Esophagus muscularis mucosa (tissue), 4 donors: ENCODE measurements around the gene APOB. TPM values are rescaled to one million over a fixed set of nuclear protein-coding genes. Genes with fewer than 3 reads are reported as not detected.

Source experiments
- DNase-seq: peaks from one replicate; pipeline ENCODE4 v3.0.0-alpha.2; 2017; ENCODE audit errors: extremely low spot score
- H3K27ac ChIP-seq, 4 donors: fragments of 200-600 bp; sonication (generic); replicated peaks in 1 of 4; 1 replicate in 3 of 4; 2 replicates in 1 of 4; pipeline ENCODE4 v1.5.1; 2016 to 2019; ENCODE audit warnings: mild to moderate bottlenecking in 1 of 4
- H3K27me3 ChIP-seq, 4 donors: fragments of 200-600 bp; sonication (generic); one replicate each; pipeline versions ENCODE4 v1.5.1 to v1.6.0; 2016 to 2019
- H3K36me3 ChIP-seq, 4 donors: fragments of 200-600 bp; sonication (generic); one replicate each; pipeline ENCODE4 v1.5.1; 2016 to 2019
- H3K4me1 ChIP-seq, 4 donors: fragments of 200-600 bp; sonication (generic); one replicate each; pipeline ENCODE4 v1.5.1; 2016 to 2019
- H3K4me3 ChIP-seq, 4 donors: fragments of 200-600 bp; sonication (generic); 1 replicate in 2 of 4; 2 replicates in 2 of 4; pipeline ENCODE4 v1.5.1; 2016 to 2019; ENCODE audit warnings: mild to moderate bottlenecking in 4 of 4, moderate library complexity in 1 of 4
- H3K9me3 ChIP-seq, 4 donors: fragments of 200-600 bp; sonication (generic); 1 replicate in 3 of 4; 2 replicates in 1 of 4; pipeline ENCODE4 v1.5.1; 2016 to 2019
- EP300 ChIP-seq: sonication (generic); formaldehyde crosslinking; IDR thresholded peaks from one replicate; pipeline ENCODE4 v1.6.1; 2017; ENCODE audit warnings: antibody characterized with exemption
- POLR2A ChIP-seq: fragments of 450-650 bp; IDR thresholded peaks from one replicate; pipeline ENCODE4 v1.6.1; 2017; ENCODE audit warnings: antibody characterized with exemption, moderate library complexity, mild to moderate bottlenecking, low read depth
- POLR2AphosphoS5 ChIP-seq, 2 donors: sonication (generic); formaldehyde crosslinking; IDR thresholded peaks; one replicate each; pipeline ENCODE4 v1.6.1; 2017; ENCODE audit warnings: antibody characterized with exemption in 2 of 2
- WGBS: methylation state at CpG from one replicate; pipeline ENCODE4 v1.1.5; 2018; 5-methylcytosine and 5-hydroxymethylcytosine counted together
- intact Hi-C: fragments of 100-400 bp; cut with DNase I; formaldehyde crosslinking; loops from one replicate; pipeline ENCODE4 v1.15.1; 2023
- total RNA-seq, 4 donors: library from RNA; depleted of rRNA; stranded (reverse); fragments of >200 nt; gene quantifications; one replicate each; pipeline versions ENCODE4 v1.1.0 to v1.2.1, GENCODE V29; 2016
- TF ChIP-seq, protein P1 (sequence below), 3 experiments: fragments of 200-600 bp in 2 of 3; fragments of 450-650 bp in 1 of 3; sonication (generic) in 2 of 3; IDR thresholded peaks; one replicate each; pipeline ENCODE4 v1.5.1; 2017 to 2019; ENCODE audit warnings: antibody characterized with exemption in 3 of 3, mild to moderate bottlenecking in 2 of 3, moderate library complexity in 1 of 3

Gene APOB, protein sequence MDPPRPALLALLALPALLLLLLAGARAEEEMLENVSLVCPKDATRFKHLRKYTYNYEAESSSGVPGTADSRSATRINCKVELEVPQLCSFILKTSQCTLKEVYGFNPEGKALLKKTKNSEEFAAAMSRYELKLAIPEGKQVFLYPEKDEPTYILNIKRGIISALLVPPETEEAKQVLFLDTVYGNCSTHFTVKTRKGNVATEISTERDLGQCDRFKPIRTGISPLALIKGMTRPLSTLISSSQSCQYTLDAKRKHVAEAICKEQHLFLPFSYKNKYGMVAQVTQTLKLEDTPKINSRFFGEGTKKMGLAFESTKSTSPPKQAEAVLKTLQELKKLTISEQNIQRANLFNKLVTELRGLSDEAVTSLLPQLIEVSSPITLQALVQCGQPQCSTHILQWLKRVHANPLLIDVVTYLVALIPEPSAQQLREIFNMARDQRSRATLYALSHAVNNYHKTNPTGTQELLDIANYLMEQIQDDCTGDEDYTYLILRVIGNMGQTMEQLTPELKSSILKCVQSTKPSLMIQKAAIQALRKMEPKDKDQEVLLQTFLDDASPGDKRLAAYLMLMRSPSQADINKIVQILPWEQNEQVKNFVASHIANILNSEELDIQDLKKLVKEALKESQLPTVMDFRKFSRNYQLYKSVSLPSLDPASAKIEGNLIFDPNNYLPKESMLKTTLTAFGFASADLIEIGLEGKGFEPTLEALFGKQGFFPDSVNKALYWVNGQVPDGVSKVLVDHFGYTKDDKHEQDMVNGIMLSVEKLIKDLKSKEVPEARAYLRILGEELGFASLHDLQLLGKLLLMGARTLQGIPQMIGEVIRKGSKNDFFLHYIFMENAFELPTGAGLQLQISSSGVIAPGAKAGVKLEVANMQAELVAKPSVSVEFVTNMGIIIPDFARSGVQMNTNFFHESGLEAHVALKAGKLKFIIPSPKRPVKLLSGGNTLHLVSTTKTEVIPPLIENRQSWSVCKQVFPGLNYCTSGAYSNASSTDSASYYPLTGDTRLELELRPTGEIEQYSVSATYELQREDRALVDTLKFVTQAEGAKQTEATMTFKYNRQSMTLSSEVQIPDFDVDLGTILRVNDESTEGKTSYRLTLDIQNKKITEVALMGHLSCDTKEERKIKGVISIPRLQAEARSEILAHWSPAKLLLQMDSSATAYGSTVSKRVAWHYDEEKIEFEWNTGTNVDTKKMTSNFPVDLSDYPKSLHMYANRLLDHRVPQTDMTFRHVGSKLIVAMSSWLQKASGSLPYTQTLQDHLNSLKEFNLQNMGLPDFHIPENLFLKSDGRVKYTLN (N-terminal part only)
- 1 to 10 TPM in 3 of 4 donors, under 1 TPM in 1; 0.83 to 4.4 (median 2.0) TPM for total RNA-seq

DNA sequence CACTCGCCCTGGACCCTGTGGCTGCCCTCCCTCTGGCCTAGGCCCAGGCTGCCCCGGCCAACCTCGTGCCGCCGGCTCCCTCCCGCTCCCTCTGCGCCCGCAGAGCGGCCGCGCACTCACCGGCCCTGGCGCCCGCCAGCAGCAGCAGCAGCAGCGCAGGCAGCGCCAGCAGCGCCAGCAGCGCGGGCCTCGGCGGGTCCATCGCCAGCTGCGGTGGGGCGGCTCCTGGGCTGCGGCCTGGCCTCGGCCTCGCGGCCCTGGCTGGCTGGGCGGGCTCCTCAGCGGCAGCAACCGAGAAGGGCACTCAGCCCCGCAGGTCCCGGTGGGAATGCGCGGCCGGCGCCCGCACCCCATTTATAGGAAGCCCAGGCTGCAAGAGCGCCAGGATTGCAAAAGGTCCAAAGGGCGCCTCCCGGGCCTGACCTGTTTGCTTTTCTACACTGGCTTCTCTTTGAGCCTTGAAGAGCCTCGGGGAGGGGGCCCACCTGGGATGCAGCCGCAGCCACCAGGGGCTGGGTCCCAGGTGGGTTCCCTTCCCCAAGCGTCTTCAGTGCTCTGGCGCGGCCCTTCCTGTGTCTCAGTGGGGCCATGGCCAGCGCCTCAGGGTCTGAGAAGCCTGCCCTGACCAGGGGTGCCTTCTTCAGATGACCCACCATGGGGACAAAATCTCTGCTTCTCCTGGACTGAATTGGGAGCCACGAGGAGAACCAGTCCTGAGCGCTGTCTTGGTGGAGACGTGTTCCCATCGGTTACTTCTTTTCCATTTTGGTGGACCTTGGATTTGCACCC, at the start of gene APOB:
TSS of gene APOB (minus strand) at position 330 of the 789 bp plus-strand sequence. CDS start at position 202, 128 bp downstream.
- peak within 1 kb of the TSS in 2 of 4 donors; percentile 12 to 63 for H3K27ac ChIP-seq
- TF ChIP-seq POLR2AphosphoS5 (IDR thresholded peaks at IDR 0.05) (no peak), POLR2A (no peak), EP300 (no peak)
- TF ChIP-seq, protein P1, sequence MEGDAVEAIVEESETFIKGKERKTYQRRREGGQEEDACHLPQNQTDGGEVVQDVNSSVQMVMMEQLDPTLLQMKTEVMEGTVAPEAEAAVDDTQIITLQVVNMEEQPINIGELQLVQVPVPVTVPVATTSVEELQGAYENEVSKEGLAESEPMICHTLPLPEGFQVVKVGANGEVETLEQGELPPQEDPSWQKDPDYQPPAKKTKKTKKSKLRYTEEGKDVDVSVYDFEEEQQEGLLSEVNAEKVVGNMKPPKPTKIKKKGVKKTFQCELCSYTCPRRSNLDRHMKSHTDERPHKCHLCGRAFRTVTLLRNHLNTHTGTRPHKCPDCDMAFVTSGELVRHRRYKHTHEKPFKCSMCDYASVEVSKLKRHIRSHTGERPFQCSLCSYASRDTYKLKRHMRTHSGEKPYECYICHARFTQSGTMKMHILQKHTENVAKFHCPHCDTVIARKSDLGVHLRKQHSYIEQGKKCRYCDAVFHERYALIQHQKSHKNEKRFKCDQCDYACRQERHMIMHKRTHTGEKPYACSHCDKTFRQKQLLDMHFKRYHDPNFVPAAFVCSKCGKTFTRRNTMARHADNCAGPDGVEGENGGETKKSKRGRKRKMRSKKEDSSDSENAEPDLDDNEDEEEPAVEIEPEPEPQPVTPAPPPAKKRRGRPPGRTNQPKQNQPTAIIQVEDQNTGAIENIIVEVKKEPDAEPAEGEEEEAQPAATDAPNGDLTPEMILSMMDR (IDR thresholded peaks at IDR 0.05), result no peak
- no peak for DNase-seq
- intact Hi-C loops, result loop anchor here (1.0 to 5.0 kb wide), 2 partner anchors 74 to 273 kb away; no protein-coding TSS in a partner anchor
- H3K4me3 ChIP-seq, result peak within 1 kb of the TSS; percentile 16 to 37 (median 24)
- no peaks in the 10 kb centered on the region for H3K36me3 ChIP-seq
- WGBS, result 58% methylated on average over 25 of the region's 51 CpGs
- H3K9me3 ChIP-seq, result no peaks in the 10 kb centered on the region
- peaks cover 14 to 49% (median 36%) of the 10 kb centered on the region in 4 donors for H3K4me1 ChIP-seq
- peaks cover 0 to 9% (median 0%) of the 10 kb centered on the region in 4 donors for H3K27me3 ChIP-seq

DNA sequence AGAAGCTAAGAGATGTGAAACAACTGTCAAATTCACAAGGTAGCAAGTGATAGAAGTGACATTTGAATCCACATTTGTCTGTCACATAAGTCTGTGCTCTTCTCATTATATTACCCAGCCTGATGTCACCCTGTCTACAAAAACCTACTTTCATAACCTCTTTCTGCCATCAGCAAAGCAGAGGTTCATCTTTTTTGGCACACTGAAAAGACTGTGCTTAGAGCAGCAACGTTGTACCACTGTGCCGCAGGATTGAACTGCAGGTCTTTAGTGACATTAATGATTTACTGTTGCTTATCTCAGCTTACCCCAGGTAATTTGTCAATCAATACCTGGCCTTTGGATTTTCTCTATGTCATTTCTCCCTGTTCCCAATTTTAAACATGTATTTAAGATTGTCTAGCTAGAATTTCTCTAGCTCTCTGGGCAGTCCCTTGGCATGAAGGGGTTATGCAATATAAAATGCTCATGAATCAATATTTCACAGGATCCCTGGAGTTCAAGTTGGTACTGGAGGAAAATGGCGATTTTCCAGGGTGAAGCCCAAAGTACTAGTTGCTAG, 48.5 kb upstream of the APOB start:
- no peaks in the 10 kb centered on the region for H3K9me3 ChIP-seq
- no peaks in the 10 kb centered on the region for H3K27me3 ChIP-seq
- intact Hi-C loops, result no loop called here
- no peaks in the 10 kb centered on the region for H3K4me1 ChIP-seq
- H3K27ac ChIP-seq, result no peak overlapping the region
- H3K36me3 ChIP-seq, result no peaks in the 10 kb centered on the region
- 70% methylated on average over 3 of the region's 3 CpGs for WGBS
- DNase-seq, result no peak
- TF ChIP-seq POLR2A (no peak), POLR2AphosphoS5 (IDR thresholded peaks at IDR 0.05) (no peak), EP300 (no peak)
- TF ChIP-seq, protein P1 (IDR thresholded peaks at IDR 0.05), result no peak
- no peak overlapping the region for H3K4me3 ChIP-seq

DNA sequence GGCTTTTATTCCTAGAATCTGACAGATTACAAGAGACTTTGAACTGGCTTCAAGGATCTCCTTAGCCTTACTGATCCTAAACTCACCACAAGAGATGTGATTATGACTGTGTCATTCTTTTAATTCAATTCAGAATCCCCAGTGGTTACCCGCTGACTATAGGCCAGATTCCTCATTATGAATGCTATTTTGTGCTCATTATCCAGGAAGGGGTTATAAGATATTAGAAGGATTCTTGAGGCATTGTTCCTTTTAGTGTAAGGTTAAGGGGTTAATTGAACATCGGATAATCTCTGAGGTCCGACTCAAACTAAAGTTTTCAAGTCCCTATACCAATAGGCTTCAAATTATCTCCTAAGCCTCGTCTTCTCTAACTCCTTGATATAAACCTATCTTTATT, 40.5 kb upstream of the APOB start:
- intact Hi-C loops, result no loop called here
- peaks cover 0 to 2% (median 0%) of the 10 kb centered on the region in 4 donors for H3K9me3 ChIP-seq
- WGBS, result 71% methylated on average over 4 of the region's 4 CpGs
- H3K4me1 ChIP-seq, result no peaks in the 10 kb centered on the region
- TF ChIP-seq, protein P1 (IDR thresholded peaks at IDR 0.05), result no peak
- TF ChIP-seq POLR2A, result no peak
- no peak for TF ChIP-seq EP300
- TF ChIP-seq POLR2AphosphoS5 (IDR thresholded peaks at IDR 0.05), result no peak
- DNase-seq, result no peak
- no peak overlapping the region for H3K27ac ChIP-seq
- H3K36me3 ChIP-seq, result no peaks in the 10 kb centered on the region
- H3K27me3 ChIP-seq, result no peaks in the 10 kb centered on the region
- H3K4me3 ChIP-seq, result no peak overlapping the region

DNA sequence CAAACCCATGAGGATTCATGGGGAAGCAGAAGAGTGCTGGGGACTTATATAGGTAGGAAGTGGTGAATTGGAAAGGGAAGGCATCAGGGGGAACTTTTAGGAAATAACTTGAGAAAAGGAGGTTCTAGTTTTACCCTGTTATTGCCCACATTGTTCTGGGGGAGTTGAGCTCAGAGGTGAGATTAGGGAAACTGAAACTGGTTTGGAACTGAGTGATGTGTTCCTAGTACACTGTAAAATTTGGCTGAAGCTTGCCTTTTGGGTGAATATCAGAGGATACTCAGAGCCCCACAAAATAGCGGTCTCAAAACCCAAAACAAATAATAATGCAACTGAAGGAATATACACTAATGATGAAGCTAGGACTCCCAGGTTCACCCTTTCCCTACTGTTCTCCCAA, 39.6 kb upstream of the APOB start:
- Histone ChIP-seq H3K36me3 (no peaks in the 10 kb centered on the region), H3K4me1 (no peaks in the 10 kb centered on the region), H3K4me3 (no peak overlapping the region), H3K27me3 (no peaks in the 10 kb centered on the region), H3K27ac (no peak overlapping the region), H3K9me3 (peaks cover 0 to 6% (median 0%) of the 10 kb centered on the region in 4 donors)
- intact Hi-C loops, result no loop called here
- DNase-seq, result no peak
- 100% methylated on average over 1 of the region's 1 CpG for WGBS
- TF ChIP-seq POLR2AphosphoS5 (IDR thresholded peaks at IDR 0.05), result no peak
- TF ChIP-seq POLR2A, result no peak
- TF ChIP-seq EP300, result no peak
- TF ChIP-seq, protein P1 (IDR thresholded peaks at IDR 0.05), result no peak
